NCI-H226 (cell line): ENCODE measurements around the gene ZNF827.

Experiments
- DNase-seq: peaks from one replicate; pipeline ENCODE4 v3.0.0-alpha.2; 2015

The ZNF827 gene

DNA sequence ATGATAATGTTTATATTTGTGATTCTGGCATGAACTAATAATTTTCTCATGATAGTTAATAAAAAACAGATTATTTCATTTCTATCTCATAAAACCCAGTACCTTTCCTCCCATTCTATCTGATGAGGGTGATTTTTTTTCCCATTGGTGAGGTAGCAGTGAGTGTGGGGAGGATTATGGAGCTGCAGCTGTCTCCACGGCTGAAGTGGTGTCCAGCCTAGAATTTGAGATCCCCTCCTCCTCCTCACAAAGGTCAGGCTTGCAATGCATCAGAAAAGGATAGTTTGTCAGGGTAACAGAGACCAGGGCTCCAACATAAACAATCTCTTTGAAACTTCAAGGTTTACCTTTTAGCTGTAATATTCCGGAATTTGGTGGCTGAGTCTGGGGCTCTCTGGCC, 197.8 kb downstream of the ZNF827 start:
- DNase-seq: no peak

GRCh38 chr4:145739845-145740244, 198.8 kb downstream of the ZNF827 start:
- DNase-seq: no peak

GRCh38 chr4:145736241-145736831, 202.3 kb downstream of the ZNF827 start:
- DNase-seq: no peak

DNA sequence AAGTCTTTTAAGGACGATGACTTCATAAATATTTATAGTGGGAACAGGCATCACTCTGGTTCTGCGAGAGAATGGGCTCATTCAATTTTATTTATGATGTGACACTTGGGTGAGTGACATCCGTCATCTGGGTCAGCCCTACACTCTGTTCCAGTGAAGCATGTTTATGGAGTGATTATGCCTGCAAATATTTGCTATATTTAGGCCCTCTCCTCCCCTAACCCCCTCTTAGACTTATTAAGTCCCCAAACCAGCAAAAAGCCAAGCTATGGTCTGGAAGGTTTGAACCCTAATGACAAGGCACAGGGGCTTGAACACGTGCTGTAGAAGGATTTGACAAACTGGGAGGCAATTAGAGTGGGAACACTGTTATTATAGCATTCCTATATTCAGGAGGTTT, 202.8 kb downstream of the ZNF827 start:
- no peak for DNase-seq

GRCh38 chr4:145735347-145735675, 203.3 kb downstream of the ZNF827 start:
- peak; percentile 94 for DNase-seq

DNA sequence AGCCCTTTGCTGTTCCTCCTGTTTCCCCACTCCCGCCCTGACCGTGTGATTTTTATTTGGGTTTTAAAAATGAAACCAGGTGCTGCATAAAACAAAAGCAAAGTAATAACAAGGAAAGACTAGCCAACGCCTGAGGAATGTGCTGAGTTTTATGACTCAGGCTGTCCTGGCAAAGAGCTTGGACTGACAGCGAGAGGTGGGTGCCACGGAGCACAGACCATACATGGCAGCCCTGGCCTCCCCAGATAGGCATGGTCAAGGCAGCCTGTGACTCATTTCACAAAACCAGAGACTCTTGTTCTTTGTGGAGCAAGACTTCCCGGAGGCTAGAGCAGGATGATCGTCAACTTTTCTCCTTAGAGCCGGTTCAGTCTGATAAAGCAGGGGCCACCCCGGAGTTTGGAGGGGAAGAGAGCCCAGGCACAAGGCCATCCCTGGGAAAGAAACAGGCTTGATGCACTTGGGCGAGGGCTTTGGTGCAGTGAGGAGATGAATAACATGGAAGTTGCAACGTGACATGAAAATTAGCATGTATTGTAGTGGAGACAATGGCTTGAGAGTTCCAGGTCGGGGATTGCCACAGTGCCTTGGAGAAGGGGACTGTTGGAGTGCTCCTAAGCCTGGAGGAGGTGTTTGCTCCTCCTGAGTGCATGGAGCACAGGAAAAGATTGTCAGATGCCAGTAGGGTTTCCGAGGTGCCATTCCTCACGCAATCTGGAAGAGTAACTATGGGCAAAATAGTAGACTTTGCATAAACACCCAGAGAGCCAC, 203.9 kb downstream of the ZNF827 start:
- DNase-seq: peak; percentile 97

- DNase-seq: peak; percentile 16
Observed at GRCh38 chr4:145734031-145734430, 204.6 kb downstream of the ZNF827 start.

DNA sequence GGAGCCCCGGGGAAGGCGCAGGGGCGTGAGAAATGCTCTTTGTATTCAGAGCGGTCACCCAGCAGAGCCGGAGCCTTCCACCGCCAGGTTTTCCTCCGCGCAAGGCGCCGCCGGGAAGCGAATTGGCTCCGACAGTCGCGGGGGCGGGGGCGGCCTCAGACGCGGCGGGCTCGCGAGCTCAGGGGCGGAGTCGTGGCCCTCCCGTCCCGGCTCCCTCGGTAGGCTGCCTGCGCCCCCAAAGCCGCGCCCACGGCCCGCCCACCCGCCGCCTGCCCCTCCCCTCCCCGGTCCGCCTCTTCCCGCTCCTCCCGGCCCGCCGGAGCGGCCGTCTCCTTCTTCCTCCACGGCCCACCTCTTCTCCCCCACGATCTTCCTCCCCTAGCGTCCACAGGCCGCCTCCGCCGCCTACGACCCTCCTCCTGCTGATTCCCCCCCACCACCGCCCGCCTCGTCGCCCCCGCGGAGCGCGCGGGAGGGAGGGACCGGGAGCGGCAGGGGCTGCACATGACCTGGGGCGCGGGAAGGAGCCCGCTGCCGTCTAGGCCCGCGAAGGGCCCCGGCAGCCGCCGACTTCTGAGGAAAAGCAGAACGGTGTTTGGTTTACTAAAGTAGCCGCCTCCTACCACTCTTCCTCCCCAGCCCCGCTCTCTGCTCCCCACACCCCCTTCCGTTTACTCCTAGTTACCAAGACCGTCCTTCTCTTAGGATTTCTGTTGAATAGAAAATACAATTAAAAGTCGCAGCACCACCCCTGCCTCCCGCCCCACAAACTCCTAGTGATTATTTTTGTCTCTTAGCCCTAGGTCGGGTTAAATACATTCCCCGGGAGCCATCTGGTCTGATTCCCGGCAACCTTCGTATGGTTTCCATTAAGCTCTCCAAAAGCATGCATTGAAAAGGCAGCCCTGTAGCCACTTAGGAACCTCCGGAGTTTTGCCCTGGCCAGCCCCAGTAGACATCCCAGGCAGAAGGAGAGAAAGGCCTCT, 205.4 kb downstream of the ZNF827 start:
- peak; percentile 86 for DNase-seq

GRCh38 chr4:145732001-145732815, 206.4 kb downstream of the ZNF827 start:
- no peak for DNase-seq

DNA sequence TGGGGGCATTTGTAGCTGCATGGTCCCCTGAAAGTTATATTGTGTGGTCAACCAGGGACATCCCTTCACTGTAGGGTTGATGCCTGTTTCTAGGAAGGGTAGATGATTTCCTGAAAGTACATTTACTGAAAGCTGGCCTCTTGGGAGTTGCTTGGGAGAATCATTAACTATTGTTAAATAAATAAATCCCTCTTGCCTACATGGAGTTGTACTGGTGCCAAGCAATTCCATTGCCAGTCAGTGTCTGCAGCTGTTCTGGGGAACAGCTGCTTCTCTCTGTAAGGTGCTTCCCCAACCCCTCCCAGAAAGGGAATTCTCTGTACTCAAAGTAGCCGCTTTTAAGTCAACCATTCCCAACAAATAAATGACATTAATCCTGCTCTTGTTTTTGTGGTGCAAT, 207.6 kb downstream of the ZNF827 start:
- DNase-seq: no peak

GRCh38 chr4:145730026-145730425, 208.6 kb downstream of the ZNF827 start:
- DNase-seq: no peak

DNA sequence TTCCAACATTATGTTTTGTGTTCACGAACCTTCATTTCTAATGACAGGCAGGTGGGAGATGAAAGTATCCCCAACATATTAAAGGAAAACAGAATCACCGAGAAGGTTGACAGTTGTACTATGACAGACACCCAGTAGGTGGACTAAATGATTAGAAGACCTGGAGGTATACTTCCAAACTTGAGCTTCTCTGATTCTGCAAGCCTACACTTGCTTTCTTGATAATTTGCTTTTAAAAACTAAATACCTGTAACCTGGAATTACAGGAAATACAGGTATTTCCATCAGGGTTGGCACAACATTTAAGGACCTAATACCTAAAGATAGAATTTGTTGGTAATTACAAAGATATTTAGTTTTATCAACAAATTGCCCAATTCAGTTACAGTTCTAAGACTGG, 215.3 kb downstream of the ZNF827 start:
- DNase-seq: no peak

DNA sequence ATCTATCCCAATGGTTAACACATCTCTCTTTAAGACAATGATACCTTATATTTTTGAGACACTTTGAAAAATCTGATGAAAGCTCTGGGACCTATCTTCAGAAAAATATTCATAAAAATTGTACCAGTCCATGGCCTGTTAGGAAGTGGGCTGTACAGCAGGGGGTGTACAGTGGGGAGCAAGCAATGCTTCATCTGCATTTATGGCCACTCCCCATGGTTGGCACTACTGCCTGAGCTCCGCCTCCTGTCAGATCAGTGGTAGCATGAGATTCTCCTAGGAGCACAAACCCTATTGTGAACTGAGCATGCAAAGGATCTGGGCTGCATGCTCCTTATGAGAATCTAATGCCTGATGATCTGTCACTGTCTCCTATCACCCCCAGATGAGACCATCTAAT, 216.1 kb downstream of the ZNF827 start:
- DNase-seq: no peak

- no peak for DNase-seq
Observed at GRCh38 chr4:145720656-145721055, 218.0 kb downstream of the ZNF827 start.

DNA sequence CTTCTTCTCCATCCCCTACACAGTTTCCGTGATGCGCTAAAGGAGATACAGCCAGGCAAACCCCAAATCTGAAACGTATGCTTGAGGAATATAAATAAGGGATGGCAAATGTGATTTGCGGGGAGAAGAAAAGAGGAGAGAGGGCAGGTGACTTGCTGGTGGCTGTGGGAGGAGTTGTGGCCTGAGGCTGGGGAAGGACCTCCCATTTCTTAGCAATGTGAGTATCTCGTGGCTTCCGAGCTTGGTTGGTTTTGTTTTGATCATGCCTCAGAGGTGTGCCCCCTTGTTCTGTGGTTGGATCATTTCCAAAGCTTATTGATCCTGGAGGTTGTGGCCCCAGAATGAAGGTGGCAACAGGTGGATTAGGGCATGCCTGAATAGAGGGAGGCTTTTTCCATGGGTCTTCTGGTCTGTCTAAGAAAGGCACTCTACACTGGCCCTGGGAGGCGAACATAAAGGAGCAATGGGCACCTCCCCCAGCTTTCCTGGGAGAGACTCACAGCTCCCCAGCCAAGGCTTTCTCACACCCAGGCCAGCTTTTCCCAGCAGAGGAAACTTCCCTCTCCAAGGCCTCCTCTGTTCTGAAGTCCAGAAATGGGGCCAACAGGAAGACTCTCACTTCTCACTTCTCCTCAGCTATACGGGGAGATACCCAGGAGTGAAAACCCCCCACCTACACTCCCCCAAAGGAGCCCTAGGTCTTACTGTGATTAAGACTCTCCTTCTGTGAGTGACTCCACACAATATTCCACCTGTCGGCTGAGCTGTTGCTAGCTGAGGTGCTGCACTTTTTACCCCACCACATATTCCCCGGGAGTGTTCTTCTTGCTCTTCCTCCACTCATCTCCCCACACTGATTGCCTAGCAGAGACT, 218.6 kb downstream of the ZNF827 start:
- DNase-seq: no peak

- DNase-seq: no peak
Observed at GRCh38 chr4:145716661-145717200, 221.9 kb downstream of the ZNF827 start.

- DNase-seq: peak; percentile 45
Observed at GRCh38 chr4:145716200-145716599, 222.4 kb downstream of the ZNF827 start.

DNA sequence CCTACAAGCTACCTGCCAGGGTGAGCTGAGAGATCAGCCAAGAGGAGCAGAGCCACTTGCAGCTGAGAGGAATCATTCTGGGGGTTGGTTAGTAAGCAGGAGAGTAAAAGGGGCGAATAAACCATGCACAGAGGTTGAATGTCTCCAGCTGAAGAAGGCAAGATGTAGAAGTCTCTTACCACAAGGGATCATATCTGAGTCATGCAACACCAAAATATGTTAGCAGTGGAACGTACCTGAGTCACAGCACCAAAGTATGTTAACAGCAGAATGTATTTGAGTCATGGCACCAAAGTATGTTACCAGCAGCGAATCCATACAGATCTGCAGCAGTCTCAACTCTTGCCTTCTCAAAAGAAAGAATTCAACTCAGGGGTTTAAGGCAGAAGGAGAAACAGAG, 228.8 kb downstream of the ZNF827 start:
- peak; percentile 74 for DNase-seq

- no peak for DNase-seq
Observed at GRCh38 chr4:145709336-145709735, 229.3 kb downstream of the ZNF827 start.
